Liver (tissue), 3 donors: ENCODE results near the gene CDCA5.

Source experiments
- EGR1 ChIP-seq, 2 donors: IDR thresholded peaks; 2 replicates each; pipeline ENCODE4 v1.6.1; 2016 to 2018; ENCODE audit warnings: antibody characterized with exemption in 2 of 2, low read depth in 2 of 2
- GABPA ChIP-seq, 2 donors: IDR thresholded peaks in 1 of 2; conservative IDR thresholded peaks in 1 of 2; 2 replicates each; pipeline ENCODE4 v1.6.1; 2016; ENCODE audit warnings: antibody characterized with exemption in 2 of 2, mild to moderate bottlenecking in 1 of 2, moderate library complexity in 1 of 2
- JUND ChIP-seq, 2 donors: IDR thresholded peaks; 2 replicates each; pipeline ENCODE4 v1.6.1; 2016; ENCODE audit warnings: antibody characterized with exemption in 2 of 2
- REST ChIP-seq: IDR thresholded peaks from 2 replicates; pipeline ENCODE4 v1.6.1; 2016; ENCODE audit warnings: antibody characterized with exemption, mild to moderate bottlenecking
- TAF1 ChIP-seq: conservative IDR thresholded peaks from 2 replicates; pipeline ENCODE4 v1.6.1; 2016; ENCODE audit warnings: antibody characterized with exemption, mild to moderate bottlenecking
- YY1 ChIP-seq: IDR thresholded peaks from 2 replicates; pipeline ENCODE4 v1.6.1; 2016; ENCODE audit warnings: antibody characterized with exemption, mild to moderate bottlenecking
- TF ChIP-seq, protein P1 (sequence below): fragments of 150-350 bp; IDR thresholded peaks from 2 replicates; pipeline ENCODE4 v1.5.1; 2017; ENCODE audit warnings: improper control_type of control experiment, low read depth, low read length; ENCODE audit not compliant: missing input control
- TF ChIP-seq, protein P2 (sequence below): IDR thresholded peaks from 2 replicates; pipeline ENCODE4 v1.6.1; 2016; ENCODE audit warnings: antibody characterized with exemption
- donor health status: healthy.
- donor health status: healthy.

- TF ChIP-seq, protein P1, sequence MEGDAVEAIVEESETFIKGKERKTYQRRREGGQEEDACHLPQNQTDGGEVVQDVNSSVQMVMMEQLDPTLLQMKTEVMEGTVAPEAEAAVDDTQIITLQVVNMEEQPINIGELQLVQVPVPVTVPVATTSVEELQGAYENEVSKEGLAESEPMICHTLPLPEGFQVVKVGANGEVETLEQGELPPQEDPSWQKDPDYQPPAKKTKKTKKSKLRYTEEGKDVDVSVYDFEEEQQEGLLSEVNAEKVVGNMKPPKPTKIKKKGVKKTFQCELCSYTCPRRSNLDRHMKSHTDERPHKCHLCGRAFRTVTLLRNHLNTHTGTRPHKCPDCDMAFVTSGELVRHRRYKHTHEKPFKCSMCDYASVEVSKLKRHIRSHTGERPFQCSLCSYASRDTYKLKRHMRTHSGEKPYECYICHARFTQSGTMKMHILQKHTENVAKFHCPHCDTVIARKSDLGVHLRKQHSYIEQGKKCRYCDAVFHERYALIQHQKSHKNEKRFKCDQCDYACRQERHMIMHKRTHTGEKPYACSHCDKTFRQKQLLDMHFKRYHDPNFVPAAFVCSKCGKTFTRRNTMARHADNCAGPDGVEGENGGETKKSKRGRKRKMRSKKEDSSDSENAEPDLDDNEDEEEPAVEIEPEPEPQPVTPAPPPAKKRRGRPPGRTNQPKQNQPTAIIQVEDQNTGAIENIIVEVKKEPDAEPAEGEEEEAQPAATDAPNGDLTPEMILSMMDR: no peak
- TF ChIP-seq, protein P2, sequence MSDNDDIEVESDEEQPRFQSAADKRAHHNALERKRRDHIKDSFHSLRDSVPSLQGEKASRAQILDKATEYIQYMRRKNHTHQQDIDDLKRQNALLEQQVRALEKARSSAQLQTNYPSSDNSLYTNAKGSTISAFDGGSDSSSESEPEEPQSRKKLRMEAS: no peak
- TF ChIP-seq JUND (IDR thresholded peaks at IDR 0.05) (no peak), GABPA (IDR thresholded peaks at IDR 0.05 in 1 of 2, conservative IDR thresholded peaks at IDR 0.05 in 1 of 2) (no peak), TAF1 (no peak), YY1 (no peak), EGR1 (IDR thresholded peaks at IDR 0.05; ENCODE audit: low read depth in 2 of 2) (no peak), REST (no peak)
Observed at GRCh38 chr11:65126624-65127274, 42.9 kb upstream of the CDCA5 start.
